ENCODE results near the gene ABHD15.

- TF ChIP-seq, protein P1, sequence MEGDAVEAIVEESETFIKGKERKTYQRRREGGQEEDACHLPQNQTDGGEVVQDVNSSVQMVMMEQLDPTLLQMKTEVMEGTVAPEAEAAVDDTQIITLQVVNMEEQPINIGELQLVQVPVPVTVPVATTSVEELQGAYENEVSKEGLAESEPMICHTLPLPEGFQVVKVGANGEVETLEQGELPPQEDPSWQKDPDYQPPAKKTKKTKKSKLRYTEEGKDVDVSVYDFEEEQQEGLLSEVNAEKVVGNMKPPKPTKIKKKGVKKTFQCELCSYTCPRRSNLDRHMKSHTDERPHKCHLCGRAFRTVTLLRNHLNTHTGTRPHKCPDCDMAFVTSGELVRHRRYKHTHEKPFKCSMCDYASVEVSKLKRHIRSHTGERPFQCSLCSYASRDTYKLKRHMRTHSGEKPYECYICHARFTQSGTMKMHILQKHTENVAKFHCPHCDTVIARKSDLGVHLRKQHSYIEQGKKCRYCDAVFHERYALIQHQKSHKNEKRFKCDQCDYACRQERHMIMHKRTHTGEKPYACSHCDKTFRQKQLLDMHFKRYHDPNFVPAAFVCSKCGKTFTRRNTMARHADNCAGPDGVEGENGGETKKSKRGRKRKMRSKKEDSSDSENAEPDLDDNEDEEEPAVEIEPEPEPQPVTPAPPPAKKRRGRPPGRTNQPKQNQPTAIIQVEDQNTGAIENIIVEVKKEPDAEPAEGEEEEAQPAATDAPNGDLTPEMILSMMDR (IDR thresholded peaks at IDR 0.05 in 8 of 11, conservative IDR thresholded peaks at IDR 0.05 in 3 of 11) = no peak
- no peak for TF ChIP-seq POLR2A (IDR thresholded peaks at IDR 0.05)
These were observed 30.7 kb upstream of the ABHD15 start for GRCh38 chr17:29597361-29598172.

Measured in spleen (tissue), 7 donors.